NCI-H2081 (cell line): Measurements from ENCODE around the gene MAN1A1.
"Not testable (repeated sequence)": the region's sequence is repeated elsewhere in the genome, so short reads cannot be mapped to it uniquely, and the experiment has no call there.

Experiments used
- DNase-seq, 2 experiments: peaks; one replicate each; lab custom pipeline; 2025; lab: John Stamatoyannopoulos, UW

The MAN1A1 gene

GRCh38 chr6:119303164-119303887 is 46.2 kb downstream of the MAN1A1 start:
- DNase-seq: no peak

- DNase-seq: no peak
These were observed 48.1 kb downstream of the MAN1A1 start for GRCh38 chr6:119301429-119301828.

GRCh38 chr6:119299694-119300093 is 49.9 kb downstream of the MAN1A1 start:
- DNase-seq: no peak

GRCh38 chr6:119297049-119297448 is 52.5 kb downstream of the MAN1A1 start:
- no peak for DNase-seq

- DNase-seq: no peak
These were observed 53.2 kb downstream of the MAN1A1 start for GRCh38 chr6:119296036-119297035.

GRCh38 chr6:119294984-119295383 is 54.6 kb downstream of the MAN1A1 start:
- DNase-seq: no peak

GRCh38 chr6:119291060-119291459 is 58.5 kb downstream of the MAN1A1 start:
- DNase-seq: not testable (repeated sequence)

GRCh38 chr6:119290306-119290705 is 59.3 kb downstream of the MAN1A1 start:
- DNase-seq: no peak

GRCh38 chr6:119289651-119290050 is 59.9 kb downstream of the MAN1A1 start:
- DNase-seq: no peak

GRCh38 chr6:119285908-119286625 is 63.5 kb downstream of the MAN1A1 start:
- no peak for DNase-seq

- no peak for DNase-seq
These were observed 64.6 kb downstream of the MAN1A1 start for GRCh38 chr6:119284861-119285521.

- no peak for DNase-seq
These were observed 65.5 kb downstream of the MAN1A1 start for GRCh38 chr6:119283979-119284545.

GRCh38 chr6:119283214-119283613 is 66.3 kb downstream of the MAN1A1 start:
- no peak for DNase-seq

GRCh38 chr6:119280668-119281067 is 68.9 kb downstream of the MAN1A1 start:
- DNase-seq: no peak

GRCh38 chr6:119280080-119280479 is 69.5 kb downstream of the MAN1A1 start:
- no peak for DNase-seq

GRCh38 chr6:119278625-119279024 is 70.9 kb downstream of the MAN1A1 start:
- no peak for DNase-seq

- no peak for DNase-seq
These were observed 72.5 kb downstream of the MAN1A1 start for GRCh38 chr6:119277052-119277451.

GRCh38 chr6:119276211-119276610 is 73.3 kb downstream of the MAN1A1 start:
- no peak for DNase-seq

GRCh38 chr6:119274197-119274595 is 75.4 kb downstream of the MAN1A1 start:
- DNase-seq: no peak

GRCh38 chr6:119273272-119274196 is 76.0 kb downstream of the MAN1A1 start:
- DNase-seq: no peak
